ENCODE data around the gene MMD2.
A peak's percentile ranks its signal among the peaks of the same experiment; 100 is the strongest.
"Not testable (repeated sequence)": the region's sequence is repeated elsewhere in the genome, so short reads cannot be mapped to it uniquely, and the experiment has no call there.

The MMD2 gene

DNA sequence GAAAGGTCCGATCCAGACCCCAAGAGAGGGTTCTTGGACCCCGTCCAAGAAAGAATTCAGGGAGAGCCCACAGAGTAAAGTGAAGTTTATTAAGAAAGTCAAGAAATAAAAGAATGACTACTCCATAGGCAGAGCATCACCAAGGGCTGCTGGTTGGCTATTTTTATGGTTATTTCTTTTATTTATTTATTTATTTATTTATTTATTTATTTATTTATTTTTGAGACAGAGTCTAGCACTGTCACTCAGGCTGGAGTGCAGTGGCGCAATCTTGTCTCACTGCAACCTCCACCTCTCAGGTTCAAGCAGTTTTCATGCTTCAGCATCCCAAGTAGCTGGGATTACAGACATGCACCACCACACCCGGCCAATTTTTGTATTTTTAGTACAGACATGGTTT is 65.8 kb downstream of the MMD2 start:
- DNase-seq, result not testable (repeated sequence)

DNA sequence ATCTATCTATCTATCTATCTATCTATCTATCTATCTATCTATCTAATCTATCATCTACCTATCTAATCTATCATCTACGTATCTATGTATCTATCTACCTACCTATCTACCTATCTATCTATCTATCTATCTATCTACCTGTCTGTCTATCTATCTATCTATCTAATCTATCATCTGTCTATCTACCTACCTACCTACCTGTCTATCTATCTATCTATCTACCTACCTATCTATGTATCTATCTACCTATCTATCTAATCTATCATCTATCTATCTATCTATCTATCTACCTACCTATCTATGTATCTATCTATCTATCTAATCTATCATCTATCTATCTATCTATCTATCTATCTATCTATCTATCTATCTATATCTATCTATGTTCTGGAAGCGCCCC is 67.5 kb downstream of the MMD2 start:
- DNase-seq, result not testable (repeated sequence)

DNA sequence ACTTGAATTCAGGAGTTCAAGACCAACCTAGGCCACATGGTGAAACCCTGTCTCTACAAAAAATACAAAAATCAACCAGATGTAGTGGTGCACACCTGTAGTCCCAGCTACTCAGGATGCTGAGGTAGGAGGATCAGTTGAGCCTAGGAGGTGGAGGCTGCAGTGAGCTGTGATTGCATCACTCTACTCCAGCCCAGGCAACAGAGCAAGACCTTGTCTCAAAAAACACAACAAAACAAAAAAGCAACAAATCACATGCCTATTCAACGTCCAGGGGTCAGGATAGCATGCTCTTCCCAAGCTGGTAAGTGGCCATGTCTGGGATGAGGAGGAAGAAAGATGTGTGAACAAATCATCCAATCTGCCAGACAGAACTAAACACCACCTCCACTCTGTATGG is 69.3 kb downstream of the MMD2 start:
- no peak for DNase-seq

DNA sequence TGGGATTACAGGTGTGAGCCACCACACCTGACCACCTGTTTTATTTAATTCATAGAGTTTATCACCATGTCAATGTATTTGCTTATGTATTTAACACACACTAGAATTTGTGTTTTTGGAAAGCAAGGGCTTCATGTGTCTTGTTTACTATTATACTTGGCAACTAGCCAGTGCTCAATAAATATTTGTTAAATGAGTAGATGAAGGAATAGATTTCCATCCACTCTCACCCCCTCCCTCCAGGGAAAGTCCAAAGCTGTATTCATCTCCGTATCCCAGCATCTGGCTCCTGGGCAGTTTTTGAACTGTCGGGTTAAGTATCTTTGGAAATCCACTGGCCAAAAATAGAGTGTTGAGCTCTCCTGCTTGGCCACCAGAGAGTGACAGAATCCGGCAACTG is 70.8 kb downstream of the MMD2 start:
- no peak for DNase-seq

DNA sequence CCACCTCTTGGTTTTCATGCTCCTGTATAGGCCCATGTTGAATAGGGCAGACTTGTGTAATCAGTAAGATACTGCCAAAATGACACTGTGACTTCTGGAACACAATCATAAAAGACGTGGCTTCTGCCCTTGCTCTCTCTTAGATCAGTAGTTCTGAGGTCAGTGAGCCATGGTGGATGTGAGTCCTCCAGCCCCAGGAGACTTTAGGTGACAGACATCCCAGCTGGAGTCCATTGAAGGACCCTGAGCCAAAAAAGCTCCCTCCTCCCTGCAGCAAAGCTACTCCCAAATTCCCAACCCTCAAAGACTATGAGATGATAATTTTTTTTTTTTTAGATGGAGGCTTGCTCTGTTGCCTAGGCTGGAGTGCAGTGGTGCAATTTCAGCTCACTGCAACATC is 72.3 kb downstream of the MMD2 start:
- no peak for DNase-seq

DNA sequence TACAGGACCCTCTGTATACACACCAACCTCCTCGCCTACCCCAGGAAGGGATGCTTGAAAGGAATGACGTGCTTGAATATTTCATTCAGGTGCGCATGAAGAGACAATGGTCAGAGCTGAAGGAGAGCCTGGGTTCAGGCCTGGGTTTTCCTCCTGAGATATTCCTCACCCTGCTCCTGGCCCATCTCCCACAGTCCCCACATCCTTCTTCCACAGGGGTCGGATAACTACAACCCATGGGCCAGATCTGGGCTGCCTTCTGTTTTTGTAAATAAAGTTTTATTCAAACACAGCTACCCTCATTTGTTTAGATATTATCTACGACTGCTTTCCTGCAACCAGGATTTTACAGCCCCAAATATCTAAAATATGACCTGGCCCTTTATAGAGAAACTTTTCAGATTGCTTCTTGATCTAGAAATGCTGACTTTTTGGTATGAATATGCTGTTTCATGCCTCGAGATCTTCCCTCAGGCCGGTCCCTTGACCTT is 73.6 kb downstream of the MMD2 start:
- DNase-seq, result no peak

DNA sequence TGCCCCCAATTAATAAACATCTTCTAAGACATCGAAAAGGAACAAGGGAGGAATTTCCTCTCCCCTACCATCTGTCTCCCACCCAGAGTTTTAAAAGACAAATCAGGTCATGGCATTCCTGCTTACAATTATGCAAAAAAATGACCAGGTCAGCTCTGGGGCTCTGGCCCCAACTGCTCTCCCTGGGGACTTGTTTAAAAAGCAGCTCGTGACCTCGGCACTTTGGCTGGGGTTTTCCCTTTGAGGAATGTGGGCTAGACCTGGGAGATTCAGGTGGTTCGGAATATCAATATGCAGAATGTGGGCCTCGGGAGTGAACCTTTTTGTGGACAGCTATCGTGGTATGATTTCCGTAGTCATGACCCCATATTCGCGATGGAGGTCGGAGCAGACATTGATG is 74.8 kb downstream of the MMD2 start:
- DNase-seq, result no peak

DNA sequence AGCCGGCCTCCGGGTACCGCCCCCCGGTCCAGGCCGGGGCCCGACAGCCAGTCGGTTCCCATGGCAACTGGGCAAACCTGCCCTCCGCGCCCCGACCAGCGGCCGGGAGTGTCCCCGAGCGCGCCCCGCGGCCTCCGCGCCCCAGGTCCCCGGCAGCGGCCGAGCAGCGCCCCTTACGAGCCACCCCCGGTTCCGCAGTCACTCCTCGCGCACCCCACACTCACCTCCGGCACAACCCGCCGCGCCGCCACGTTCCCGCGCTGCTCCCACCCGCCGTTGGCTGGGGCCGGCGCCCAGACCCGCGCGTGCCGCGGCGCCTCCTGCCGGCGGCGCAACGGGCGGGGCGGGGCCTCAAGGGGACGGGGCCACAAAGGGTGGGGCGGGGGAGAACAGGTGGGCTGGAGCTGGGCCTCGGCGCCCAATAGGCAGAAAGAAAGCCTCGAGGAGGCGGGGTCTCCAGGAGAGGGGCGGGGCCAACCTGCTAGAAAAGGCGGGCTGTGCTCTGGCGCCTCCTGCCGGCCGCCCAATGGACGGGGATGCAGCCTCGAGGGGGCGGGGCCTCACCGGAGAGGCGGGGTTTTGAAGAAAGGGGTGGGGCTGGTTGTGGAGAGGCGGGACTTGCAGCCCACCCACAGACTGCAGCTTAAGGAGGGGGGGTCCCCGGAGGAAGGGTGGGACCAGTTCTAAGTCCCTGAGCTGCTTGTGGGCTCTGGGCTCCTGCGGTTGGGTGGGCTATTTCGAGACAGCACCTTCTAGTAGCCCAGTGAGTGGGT is 75.4 kb downstream of the MMD2 start, which contains the start of gene RADIL:
Gene RADIL (minus strand): TSS at position 345 of the 773 bp plus-strand sequence. CDS start 5,577 bp downstream, outside the sequence.
- peak; percentile 98 for DNase-seq

DNA sequence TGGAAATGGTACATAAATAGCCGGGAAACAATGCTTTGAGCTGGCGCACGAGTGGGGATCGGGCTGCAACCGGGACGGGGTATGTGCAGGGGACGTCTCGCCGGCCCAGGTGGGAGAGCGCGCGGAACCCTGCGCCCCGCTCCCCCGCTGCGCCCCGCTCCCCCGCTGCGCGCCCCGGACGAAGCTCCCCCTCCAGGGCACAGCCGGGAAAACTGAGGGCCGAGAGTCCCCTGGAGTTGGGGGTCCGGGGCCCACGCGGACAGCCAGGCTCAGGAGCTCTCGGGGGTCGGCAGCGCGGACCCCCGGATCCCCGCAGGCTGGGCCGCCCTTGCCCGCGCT is 76.0 kb downstream of the MMD2 start:
- DNase-seq, result no peak

DNA sequence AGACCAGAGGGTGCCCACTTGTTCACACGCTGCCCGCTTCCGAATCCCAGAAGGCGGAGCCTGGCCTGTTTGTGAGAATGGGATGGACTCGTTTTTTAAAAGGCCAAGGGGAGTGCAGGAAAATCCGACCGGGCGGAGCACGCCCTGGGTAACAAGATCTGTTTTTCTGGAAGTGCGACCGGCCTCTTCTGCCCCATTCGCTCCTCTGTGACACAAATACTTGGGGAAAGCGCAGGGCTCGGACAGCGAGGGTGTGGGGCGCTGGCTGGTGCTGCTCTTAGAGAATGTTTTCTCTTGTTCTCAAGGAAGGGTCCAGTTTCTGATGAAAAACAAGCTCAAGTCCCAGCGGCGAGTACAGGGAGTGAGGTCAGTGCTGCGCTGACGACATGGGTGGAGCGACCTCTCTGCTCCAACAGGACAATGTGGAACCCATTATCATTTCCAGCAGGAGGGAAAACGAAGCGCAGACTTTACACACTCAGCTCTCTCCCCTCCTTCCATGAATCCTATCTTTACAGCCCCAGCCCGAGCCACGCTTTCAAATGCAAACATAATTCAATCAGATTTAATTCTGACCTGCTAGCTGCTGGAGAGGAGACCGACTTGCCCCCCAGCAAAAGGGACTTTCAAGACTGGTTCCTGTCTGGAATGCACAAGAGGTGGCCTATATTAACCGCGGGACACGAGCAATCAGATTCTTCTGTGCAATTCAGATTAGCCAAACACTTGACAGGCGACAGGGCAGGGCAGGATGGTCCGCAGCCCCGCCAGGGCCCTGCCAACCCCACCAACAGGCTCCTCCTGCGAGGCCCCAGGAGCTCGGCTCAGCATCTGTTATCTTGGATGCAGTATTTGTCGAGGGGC is 76.6 kb downstream of the MMD2 start:
- DNase-seq, result no peak

DNA sequence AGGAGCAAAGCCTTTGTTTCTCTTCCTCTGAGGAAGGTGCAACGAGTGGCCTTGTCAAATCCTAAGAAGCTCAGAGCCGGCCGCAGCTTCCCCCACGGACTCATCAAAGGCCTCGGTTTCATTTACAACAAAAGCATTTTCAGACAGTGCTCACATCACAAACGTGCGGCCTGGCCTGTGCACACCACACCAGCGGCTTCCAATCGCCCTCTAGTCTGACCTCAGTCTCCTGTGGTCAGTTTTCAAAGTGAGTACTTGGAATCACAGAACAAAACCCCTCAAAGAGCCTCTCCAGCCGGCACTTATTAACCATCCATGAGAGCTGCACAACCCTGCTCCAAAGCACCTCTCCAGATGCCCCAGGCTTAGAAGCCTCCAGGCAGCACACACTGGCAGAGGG is 78.8 kb downstream of the MMD2 start:
- no peak for DNase-seq

DNA sequence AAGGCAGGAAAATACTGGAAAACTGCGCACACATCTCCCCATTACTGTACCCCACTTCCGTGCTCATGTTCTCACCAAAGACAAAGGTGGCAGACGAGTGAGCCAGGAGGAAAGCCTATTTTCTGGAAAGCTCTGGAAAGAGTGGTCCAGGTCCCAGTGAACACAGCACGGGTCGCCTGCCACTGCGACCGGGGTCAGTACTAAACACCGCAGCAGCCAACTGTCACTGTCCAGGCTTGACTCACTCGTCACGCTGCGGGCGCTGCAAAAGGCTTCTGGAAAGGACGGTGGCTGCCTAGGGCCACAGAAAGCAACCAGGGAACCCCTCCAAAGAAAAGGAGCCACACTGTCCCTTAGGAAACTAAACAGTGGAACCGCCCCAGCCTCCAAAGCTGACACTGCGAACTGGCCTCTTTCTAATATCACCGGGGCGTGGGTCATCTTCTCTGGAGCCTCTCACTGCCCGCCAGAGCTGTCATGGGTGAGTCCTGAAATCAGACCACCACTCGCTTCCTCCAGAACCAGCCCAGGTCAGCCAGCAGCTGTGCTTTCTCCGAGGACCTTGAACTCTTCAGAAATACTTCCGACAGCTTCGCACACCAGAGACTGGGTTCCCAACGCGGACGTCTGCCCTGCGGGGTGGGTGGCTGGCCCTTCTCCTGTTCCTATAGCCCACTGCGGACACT is 79.4 kb downstream of the MMD2 start:
- DNase-seq, result no peak

DNA sequence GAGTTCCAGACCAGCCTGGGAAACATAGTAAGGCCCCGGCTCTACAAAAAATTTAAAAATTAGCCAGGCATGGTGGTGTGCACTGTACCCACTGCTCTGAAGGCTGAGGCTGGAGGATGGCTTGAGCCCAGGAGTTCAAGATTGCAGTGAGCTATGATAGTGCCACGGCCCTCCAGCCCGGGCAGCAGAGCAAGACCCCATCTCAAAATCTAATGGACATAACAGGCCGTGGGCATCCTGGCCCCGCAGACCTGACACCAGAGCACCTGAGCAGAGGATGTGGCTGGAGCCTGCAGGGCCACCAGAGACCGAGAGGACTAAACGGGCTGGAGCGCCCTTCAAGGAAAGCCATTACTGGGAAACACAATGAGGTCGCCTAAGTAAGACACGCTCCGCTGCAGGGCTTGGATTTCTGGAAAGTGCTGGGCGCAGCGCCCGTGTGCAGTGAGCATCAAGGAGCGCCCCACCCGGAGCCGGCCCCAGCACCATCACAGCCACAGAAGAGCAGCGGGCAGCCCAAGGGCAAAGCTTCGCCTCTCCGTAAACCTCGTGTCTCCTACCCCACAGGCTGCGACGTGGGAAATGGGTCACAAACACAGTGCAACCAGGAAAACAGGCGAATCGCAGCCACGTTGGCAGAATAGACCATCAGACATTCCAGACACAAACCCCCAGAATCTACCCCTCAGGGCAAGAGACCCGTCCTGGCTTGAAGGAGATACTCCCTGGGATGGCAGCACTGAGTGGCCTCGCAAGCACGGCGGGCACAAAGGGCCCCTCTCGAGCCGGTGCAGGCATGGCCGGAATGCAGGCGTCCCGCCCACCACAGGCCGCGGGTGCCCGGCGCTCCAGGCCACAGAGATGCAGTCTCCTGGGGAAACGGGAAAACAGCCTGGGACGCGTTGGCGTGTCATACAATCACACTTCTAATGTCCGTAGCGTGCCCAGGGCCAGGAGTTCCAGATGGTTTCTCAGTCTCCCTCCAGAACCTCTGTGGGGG is 80.4 kb downstream of the MMD2 start:
- DNase-seq, result no peak

DNA sequence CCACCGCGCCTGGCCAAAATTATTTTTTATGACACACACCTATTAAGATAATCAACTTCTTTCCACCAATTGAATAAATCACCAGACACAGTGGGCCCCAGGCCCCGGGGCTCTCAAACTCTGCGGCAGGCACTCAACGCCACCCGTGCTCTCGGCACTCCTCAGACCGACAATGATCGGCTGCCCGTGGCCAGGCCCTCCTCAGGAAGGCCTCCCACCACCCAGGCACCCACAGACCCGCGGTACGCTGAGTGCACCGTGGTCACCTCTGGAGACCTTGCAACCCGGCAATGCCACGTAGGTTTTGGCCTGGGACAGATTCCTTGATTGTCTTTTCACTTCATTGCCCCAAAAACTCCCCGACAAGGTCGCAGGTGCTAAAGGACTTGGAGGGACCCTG is 82.4 kb downstream of the MMD2 start:
- no peak for DNase-seq

DNA sequence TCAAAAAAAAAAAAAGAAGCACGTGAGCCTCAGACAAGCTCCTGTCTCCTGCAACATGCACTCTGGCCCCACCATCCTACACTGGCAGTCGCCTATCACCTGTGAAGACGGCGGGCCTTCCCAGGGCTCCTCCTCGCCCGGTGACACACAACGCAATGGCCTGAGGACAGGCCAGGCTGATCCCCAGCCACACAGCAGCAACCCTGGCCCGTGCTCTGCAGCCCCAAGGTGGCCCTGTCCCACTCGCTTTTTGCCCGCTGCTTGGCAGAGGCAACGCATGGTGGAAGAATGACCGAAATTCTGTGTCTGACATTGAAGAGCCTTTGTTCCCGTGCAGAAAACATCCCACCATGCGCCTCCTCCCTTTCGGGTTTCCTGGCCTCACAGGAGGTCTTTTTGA is 83.6 kb downstream of the MMD2 start:
- DNase-seq, result no peak

DNA sequence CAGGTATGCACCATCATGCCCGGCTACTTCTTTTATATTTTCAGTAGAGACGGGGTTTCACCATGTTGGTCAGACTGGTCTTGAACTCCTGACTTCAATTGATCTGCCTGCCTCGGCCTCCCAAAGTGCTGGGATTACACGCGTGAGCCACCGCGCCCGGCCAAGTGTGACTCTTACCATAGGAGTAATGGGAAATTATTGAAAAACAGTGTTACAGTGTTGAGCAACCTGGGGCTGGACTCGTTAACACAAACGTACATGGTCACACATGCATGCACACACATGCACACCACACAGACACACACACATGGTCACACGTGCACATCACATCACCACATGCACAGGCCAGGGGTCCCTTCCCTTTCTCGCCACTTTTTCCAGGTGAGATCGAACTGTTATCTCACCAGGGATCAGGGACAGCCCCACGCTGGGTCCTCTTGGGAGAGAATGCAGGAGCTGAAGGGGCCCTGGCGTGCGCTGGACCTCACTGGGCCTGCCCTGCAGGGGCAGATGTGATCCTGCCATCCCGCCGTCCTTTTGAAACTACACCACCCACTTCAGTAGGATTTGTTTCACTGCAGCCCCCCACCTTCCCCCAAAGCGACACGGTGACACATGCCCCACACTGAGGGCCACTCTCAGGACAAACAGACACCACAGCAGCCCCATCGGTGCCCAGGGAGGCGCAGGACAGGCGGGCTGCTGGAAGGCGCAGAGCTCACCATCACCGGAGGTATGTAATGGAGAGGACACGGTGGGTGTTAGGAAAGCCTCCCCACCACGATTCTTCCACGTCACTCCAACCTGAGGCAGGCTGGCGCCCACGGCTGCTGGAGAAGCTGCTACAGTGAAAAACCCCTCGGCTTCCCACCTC is 85.7 kb downstream of the MMD2 start:
- no peak for DNase-seq

DNA sequence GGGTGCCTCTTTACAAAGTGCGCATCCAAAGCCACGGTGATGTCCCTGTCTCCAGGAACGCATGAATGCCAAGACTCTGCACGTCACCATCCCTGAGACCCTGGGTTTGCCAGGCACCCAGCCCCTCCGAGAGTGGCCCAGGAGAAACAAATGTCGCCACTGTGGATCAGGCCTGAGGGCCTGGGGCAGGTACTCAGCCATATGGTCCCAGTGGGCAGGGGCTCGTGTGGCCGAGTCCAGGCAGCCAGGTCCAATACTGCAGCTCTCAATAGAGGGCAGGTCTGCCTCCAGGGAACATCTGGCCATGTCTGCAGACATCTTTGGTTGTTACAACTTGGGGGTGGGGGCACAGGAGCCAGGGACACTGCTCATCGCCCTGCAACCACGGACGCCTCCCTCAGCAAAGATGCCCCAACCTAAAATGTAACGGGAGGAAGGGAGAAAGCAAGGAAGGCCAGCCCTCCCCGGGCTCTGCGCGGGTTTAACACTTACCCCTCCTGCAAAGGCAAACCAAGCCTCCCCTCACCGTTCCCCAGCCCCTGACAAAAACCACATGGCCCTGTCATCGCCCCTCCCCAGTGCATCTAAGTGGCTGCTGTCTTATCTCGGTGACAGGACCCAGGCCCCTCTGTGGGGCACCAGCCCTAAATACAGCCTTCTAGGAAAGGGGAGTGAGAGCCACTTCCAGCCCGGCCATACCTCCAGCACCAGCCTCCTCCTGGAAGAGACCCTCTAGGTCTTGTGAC is 86.9 kb downstream of the MMD2 start:
- no peak for DNase-seq

DNA sequence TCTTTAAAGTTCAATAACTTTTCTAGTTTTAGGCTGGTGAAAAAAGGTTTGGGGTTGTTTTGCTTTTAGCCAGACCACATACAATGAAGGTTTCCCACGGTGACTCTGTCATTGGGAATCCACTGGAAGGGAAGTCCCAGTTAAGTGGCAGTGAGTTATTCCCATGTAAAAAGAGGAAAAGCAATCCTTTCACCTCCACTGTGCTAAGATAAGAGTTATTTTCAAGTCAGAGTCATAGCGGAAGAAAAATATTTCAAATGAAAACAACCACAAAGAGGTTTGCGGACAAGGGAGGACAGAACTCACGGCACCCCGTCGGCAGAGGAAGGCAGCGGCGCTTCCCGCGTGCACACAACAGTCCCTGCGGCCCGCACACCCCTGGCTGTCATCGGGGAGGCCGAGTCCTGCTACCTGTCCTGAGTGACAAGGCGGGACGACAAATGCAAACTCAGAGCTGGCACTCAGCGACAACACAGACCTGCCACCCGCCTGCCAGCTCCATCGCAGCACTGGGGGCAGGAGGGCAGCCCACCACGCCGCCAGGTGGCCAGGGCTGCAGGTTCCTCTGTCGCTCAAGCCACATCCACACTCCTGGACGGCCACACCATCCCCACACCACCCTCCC is 87.8 kb downstream of the MMD2 start:
- no peak for DNase-seq

DNA sequence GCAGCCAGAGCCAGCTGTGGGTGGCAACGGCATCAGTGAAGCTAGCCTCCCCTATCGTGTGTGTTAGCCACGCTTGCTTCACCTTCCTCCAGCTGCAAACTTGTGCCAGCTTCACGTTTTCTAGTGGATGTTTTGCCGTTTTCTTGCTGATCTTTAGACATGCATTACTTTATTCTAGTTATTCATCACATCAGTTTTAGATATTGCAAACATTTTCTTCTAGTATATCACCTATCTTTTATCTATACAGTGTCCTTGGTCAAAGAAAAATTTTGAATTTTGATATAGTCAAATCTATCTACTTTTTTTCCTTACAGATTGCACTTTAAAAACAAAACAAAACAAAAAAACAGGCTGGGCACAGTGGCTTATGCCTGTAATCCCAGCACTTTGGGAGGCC is 90.5 kb downstream of the MMD2 start:
- DNase-seq, result no peak
